ENCODE results near the gene TLX2. TPM values are rescaled to one million over a fixed set of nuclear protein-coding genes. Genes with fewer than 3 reads are reported as not detected.

Gene TLX2
- total and polyA plus RNA-seq, 2 of the 13 experiments (the other 11 are each of a cell fraction or from before 2014, with no cell fraction given) = 0.05 to 0.20 TPM

- TF ChIP-seq FIP1L1 (IDR thresholded peaks at IDR 0.05; ENCODE audit: borderline replicate concordance, insufficient read depth, low read depth, low read length) = no peak
- TF ChIP-seq ZSCAN21 (CRISPR knock-in tag; IDR thresholded peaks at IDR 0.05; ENCODE audit: borderline replicate concordance) = no peak
- no peak for TF ChIP-seq NR2F6 (IDR thresholded peaks at IDR 0.05)
- no peak for TF ChIP-seq NR2F6 (CRISPR knock-in tag; IDR thresholded peaks at IDR 0.05)
- no peak for TF ChIP-seq JUNB (CRISPR knock-in tag; IDR thresholded peaks at IDR 0.05; ENCODE audit: borderline replicate concordance)
- TF ChIP-seq POGZ (CRISPR knock-in tag; IDR thresholded peaks at IDR 0.05) = no peak
- TF ChIP-seq BATF2 (CRISPR knock-in tag; IDR thresholded peaks at IDR 0.05) = 0 out of 2 replicates have a peak, but pooled peaks have one; percentile 55
- no peak for TF ChIP-seq CENPX (CRISPR knock-in tag; IDR thresholded peaks at IDR 0.05)
- no peak; the same call in 1 of the 2 replicates for TF ChIP-seq HMG20B (CRISPR knock-in tag; conservative IDR thresholded peaks at IDR 0.05)
- no peak for TF ChIP-seq ATF2 (CRISPR knock-in tag; IDR thresholded peaks at IDR 0.05)
- TF ChIP-seq ATRX (CRISPR knock-in tag; IDR thresholded peaks at IDR 0.05; ENCODE audit: borderline replicate concordance) = no peak
- peak; percentile 92 for TF ChIP-seq BRD4 (CRISPR knock-in tag; IDR thresholded peaks at IDR 0.05)
- peak; percentile 48; the same call in 1 of the 2 replicates for TF ChIP-seq ZNF747 (CRISPR knock-in tag; IDR thresholded peaks at IDR 0.05; ENCODE audit: borderline replicate concordance)
- peak; percentile 57; the same call in 1 of the 2 replicates for TF ChIP-seq ZNF710 (CRISPR knock-in tag; IDR thresholded peaks at IDR 0.05; ENCODE audit: borderline replicate concordance)
- no peak for TF ChIP-seq ZBTB33 (CRISPR knock-in tag; IDR thresholded peaks at IDR 0.05)
- no peak for TF ChIP-seq ZFP41 (CRISPR knock-in tag; IDR thresholded peaks at IDR 0.05; ENCODE audit: borderline replicate concordance)
- TF ChIP-seq ZNF383 (CRISPR knock-in tag; IDR thresholded peaks at IDR 0.05; ENCODE audit: borderline replicate concordance) = peak; percentile 67; the same call in 1 of the 2 replicates
- no peak for TF ChIP-seq MIER2 (CRISPR knock-in tag; IDR thresholded peaks at IDR 0.05)
- no peak; the same call in 1 of the 2 replicates for TF ChIP-seq MEIS1 (CRISPR knock-in tag; IDR thresholded peaks at IDR 0.05; ENCODE audit: borderline replicate concordance)
- no peak for TF ChIP-seq PBX2 (CRISPR knock-in tag; IDR thresholded peaks at IDR 0.05)
- no peak for TF ChIP-seq YY1 (IDR thresholded peaks at IDR 0.05; ENCODE audit: insufficient read depth, insufficient replicate concordance, low read depth, low read length)
- TF ChIP-seq ZNF788 (CRISPR knock-in tag; IDR thresholded peaks at IDR 0.05; ENCODE audit: borderline replicate concordance) = no peak; the same call in 1 of the 2 replicates
Observed at GRCh38 chr2:74481961-74482800, 32.1 kb upstream of the TLX2 start (continued).

All from HepG2 (cell line).